Heart right ventricle (tissue), 16 donors: ENCODE data around the gene ABCA3. TPM values are rescaled to one million over a fixed set of nuclear protein-coding genes. Genes with fewer than 3 reads are reported as not detected.

Source experiments
- ATAC-seq, 8 donors: fragments of 200-7000 bp; cut with Tn5 transposase; one replicate each; pipeline ENCODE4 v1.9.1; 2020; ENCODE audit warnings: mild to moderate bottlenecking in 8 of 8, moderate library complexity in 8 of 8, moderate number of reproducible peaks in 1 of 8
- DNase-seq, 2 donors: peaks; one replicate each; pipeline ENCODE4 v3.0.0-alpha.2; 2020
- H3K27ac ChIP-seq, 10 donors: fragments of 200-600 bp; sonication (generic) in 2 of 10; one replicate each; pipeline versions ENCODE4 v1.5.0 to v1.8.0; 2020 to 2022; ENCODE audit warnings: mild to moderate bottlenecking in 3 of 10
- H3K27me3 ChIP-seq, 7 donors: fragments of 200-600 bp; one replicate each; pipeline ENCODE4 v1.8.0; 2021 to 2022; ENCODE audit warnings: mild to moderate bottlenecking in 2 of 7
- H3K36me3 ChIP-seq, 9 donors: fragments of 200-600 bp; sonication (generic) in 1 of 9; one replicate each; pipeline versions ENCODE4 v1.5.0 to v1.8.0; 2020 to 2022; ENCODE audit warnings: mild to moderate bottlenecking in 2 of 9
- H3K4me1 ChIP-seq, 9 donors: fragments of 200-600 bp; sonication (generic) in 1 of 9; one replicate each; pipeline versions ENCODE4 v1.5.0 to v1.8.0; 2020 to 2022; ENCODE audit warnings: mild to moderate bottlenecking in 4 of 9
- H3K4me3 ChIP-seq, 10 donors: fragments of 200-600 bp; sonication (generic) in 2 of 10; one replicate each; pipeline versions ENCODE4 v1.5.0 to v1.8.0; 2020 to 2022; ENCODE audit warnings: mild to moderate bottlenecking in 7 of 10, moderate library complexity in 2 of 10
- H3K9me3 ChIP-seq, 11 donors: fragments of 200-600 bp in 10 of 11; sonication (generic) in 2 of 11; one replicate each; pipeline versions ENCODE4 v1.5.0 to v1.8.0; 2013 to 2022; ENCODE audit warnings: mild to moderate bottlenecking in 2 of 11, control low read depth in 1 of 11, moderate library complexity in 1 of 11
- WGBS, 2 donors: extraction: QIAGEN DNeasy Blood & Tissue Kit; methylation state at CpG; one replicate each; pipeline ENCODE4 v1.1.7; 2013; ENCODE audit warnings: inconsistent platforms in 1 of 2; 5-methylcytosine and 5-hydroxymethylcytosine counted together
- intact Hi-C, 10 donors: fragments of 100-400 bp; cut with DNase I; formaldehyde crosslinking; loops; one replicate each; pipeline versions ENCODE4 v1.11.1 to v1.14.2; 2022
- polyA plus RNA-seq, 2 donors: library from polyadenylated mRNA; stranded (reverse); fragments of 200-250 nt; gene quantifications; one replicate each; pipeline ENCODE4 v1.2.3, GENCODE V29; 2013
- total RNA-seq, 10 donors: library from RNA; stranded (reverse); fragmentation: NEBNext Ultra II Directional in 3 of 10; extraction: Animal tissue kit (Norgen Biotek cat#: 25700) in 3 of 10; gene quantifications; one replicate each; pipeline versions ENCODE4 v1.2.1 to v1.2.4, GENCODE V29; 2021 to 2023
- TF ChIP-seq, protein P1 (sequence below), 9 donors: fragments of 200-600 bp; sonication (generic) in 2 of 9; IDR thresholded peaks; one replicate each; pipeline versions ENCODE4 v1.5.0 to v1.8.0; 2021 to 2022; ENCODE audit warnings: antibody characterized with exemption in 9 of 9, mild to moderate bottlenecking in 5 of 9, moderate library complexity in 1 of 9
- donor health status: Arrhythmogenic right ventricular cardiomyopathy.
- donor health status: ischemic (EF 13 %, LVEDD 7.1; RV severe dilation, severe dysfunction).
- donor health status: healthy with polysubstance abuse.
- donor health status: DM: no; HTN: yes; CAD: no.
- donor health status: DM: no; HTN: no; CAD: no.
- donor health status: ischemic (EF 25% LVEDD 6.9; RV normal size, moderate dysfunction).
- donor health status: ischemic (EF 25% LVEDD 5.7; RV mildly dilated, moderate dysfunction).
- donor health status: healthy.
- donor health status: DM: yes; HTN: yes; CAD: no.
- donor health status: Ischemic cardiomyopathy.
- donor health status: ischemic (EF 35%, LVEDD 5.7; RV mildly dilated, moderate dysfunction).
- donor health status: nonischemic (EF 11% LVEDD 7.7; RV severe dilation, severe dysfunction).
- donor health status: DM: yes; HTN: yes; CAD: no.
- donor health status: PGD.
- donor health status: ischemic (EF 29% LVEDD 5.4; RV normal size, mild dysfunction).
- donor health status: nonischemic (EF 23%, LVEDD 6.1; RV moderate dilation, normal function).

ABCA3 gene
- total and polyA plus RNA-seq, 12 donors = 4.9 to 12.5 (median 9.2) TPM

DNA sequence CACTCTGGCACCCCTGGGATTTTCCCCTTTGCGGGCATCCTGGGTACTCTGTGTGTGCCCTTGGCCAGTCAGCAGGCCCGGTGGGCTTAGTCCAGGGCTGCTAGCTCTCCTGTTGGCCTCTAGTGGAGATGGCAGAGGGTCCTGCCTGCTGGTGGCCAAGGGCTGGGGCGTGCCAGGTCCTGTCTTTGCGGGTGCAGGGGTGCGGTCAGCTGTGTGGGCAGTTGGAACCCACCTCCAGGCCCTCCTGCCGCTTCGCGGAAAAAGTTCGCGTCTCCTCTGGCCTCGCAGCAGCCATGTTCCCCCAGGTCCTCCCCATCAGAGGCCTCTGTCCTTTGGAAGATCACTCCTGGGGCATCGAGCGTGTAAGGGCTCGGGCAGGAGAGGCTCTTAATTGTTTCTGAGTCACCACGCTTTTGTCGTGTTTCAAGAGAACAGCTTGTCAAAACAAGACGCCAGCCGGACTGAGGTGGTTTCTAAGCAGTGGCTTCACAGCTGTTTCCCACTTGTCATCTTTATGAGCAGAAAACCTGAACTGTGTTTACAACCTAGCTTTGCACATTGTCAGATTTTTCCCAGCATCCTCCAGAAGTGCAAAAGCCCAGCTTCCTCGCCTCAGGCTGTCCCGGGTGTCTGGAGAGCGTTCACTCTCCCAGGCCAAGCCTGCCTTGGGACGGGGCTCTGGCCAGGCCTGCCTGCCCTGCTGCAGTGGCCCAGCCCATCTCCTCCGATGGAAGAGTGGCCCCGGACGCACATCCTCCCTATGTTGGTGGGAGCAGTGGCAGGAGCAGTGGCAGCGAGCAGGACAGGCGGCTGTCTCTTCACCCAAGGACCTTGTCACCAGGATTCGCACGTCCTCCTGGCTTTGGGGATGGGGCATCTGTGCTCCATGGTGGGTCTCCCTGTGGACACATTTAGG lies 109.3 kb downstream of the ABCA3 start:
- WGBS, 2 donors = 89 to 90% methylated on average over 29 of the region's 29 CpGs

DNA sequence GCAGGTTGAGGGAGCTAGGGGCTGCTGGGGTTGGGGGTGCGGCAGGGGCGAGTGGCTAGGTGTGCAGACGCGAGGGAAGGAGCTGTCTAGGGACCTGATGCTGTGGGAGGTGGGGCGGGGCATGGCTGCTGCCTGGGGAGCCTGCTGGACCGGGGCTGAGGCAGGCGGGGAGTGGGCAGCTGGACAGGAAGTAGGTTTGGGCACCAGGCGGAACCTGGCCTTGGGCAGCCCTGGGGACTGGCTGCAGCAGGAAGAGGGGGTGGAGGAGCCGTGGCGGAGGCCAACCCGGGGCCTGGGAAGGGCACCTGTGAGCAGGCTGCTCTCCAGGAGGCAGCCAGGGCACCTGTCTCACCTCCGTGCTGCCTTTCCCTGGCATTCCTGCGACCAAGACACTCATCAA lies 110.2 kb downstream of the ABCA3 start:
- no peak overlapping the region for H3K4me3 ChIP-seq
- TF ChIP-seq, protein P1, sequence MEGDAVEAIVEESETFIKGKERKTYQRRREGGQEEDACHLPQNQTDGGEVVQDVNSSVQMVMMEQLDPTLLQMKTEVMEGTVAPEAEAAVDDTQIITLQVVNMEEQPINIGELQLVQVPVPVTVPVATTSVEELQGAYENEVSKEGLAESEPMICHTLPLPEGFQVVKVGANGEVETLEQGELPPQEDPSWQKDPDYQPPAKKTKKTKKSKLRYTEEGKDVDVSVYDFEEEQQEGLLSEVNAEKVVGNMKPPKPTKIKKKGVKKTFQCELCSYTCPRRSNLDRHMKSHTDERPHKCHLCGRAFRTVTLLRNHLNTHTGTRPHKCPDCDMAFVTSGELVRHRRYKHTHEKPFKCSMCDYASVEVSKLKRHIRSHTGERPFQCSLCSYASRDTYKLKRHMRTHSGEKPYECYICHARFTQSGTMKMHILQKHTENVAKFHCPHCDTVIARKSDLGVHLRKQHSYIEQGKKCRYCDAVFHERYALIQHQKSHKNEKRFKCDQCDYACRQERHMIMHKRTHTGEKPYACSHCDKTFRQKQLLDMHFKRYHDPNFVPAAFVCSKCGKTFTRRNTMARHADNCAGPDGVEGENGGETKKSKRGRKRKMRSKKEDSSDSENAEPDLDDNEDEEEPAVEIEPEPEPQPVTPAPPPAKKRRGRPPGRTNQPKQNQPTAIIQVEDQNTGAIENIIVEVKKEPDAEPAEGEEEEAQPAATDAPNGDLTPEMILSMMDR (IDR thresholded peaks at IDR 0.05) = no peak
- peaks cover 18 to 96% (median 53%) of the 10 kb centered on the region in 9 donors for H3K36me3 ChIP-seq
- H3K4me1 ChIP-seq = peaks cover 0 to 13% (median 8%) of the 10 kb centered on the region in 9 donors
- H3K27me3 ChIP-seq = peaks cover 0 to 2% (median 0%) of the 10 kb centered on the region in 7 donors
- DNase-seq (no peak), ATAC-seq (no peak)
- 89 to 91% methylated on average over 13 of the region's 13 CpGs for WGBS, 2 donors
- intact Hi-C loops = no loop called here
- no peak overlapping the region for H3K27ac ChIP-seq
- no peaks in the 10 kb centered on the region for H3K9me3 ChIP-seq

More for the DNA sequence above, 109.3 kb downstream of the ABCA3 start:
- Histone ChIP-seq H3K4me1 (peaks cover 2 to 12% (median 7%) of the 10 kb centered on the region in 9 donors), H3K36me3 (peaks cover 18 to 97% (median 56%) of the 10 kb centered on the region in 9 donors), H3K27me3 (peaks cover 0 to 11% (median 2%) of the 10 kb centered on the region in 7 donors), H3K9me3 (no peaks in the 10 kb centered on the region), H3K4me3 (no peak overlapping the region), H3K27ac (no peak overlapping the region)
- intact Hi-C loops = no loop called here
- no peak for DNase-seq
- TF ChIP-seq, protein P1 (IDR thresholded peaks at IDR 0.05) = no peak
- no peak for ATAC-seq

DNA sequence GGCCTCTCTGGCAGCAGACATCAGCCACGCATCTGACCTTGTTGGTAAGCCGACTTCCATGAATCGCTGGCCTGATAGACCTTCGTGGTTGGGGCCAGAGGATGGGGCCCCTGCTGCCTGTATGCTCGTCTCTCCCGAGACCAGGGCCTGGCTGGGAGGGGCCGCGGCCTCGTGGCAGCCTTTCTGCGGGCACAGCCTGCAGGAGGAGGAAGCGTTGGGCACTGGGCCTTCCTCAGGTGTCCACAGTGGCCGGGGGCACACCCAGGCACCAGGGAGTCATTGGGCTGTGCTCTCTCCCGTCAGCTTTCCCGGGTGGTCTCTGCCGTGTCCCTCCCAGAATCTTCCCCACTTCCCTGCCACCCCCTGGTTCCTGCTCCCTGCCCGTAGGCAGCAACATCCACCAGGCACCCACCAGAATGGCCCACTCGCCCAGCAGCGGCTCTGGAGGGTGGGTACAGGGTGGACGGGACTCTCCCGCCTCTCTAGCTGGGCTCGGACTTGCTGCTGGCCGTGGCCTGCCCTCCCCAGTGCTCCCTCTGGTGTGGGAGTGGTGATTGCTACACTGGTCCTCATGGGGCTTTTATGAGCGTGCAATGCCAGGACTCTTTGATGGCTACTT lies 110.8 kb downstream of the ABCA3 start:
- intact Hi-C loops = no loop called here
- no peak overlapping the region for H3K27ac ChIP-seq
- TF ChIP-seq, protein P1 (IDR thresholded peaks at IDR 0.05) = no peak
- WGBS, 2 donors = 92% methylated on average over 23 of the region's 23 CpGs
- ATAC-seq = no peak
- peaks cover 18 to 90% (median 47%) of the 10 kb centered on the region in 9 donors for H3K36me3 ChIP-seq
- no peaks in the 10 kb centered on the region for H3K9me3 ChIP-seq
- DNase-seq = no peak
- no peak overlapping the region for H3K4me3 ChIP-seq
- H3K4me1 ChIP-seq = peaks cover 3 to 20% (median 14%) of the 10 kb centered on the region in 9 donors
- no peaks in the 10 kb centered on the region for H3K27me3 ChIP-seq

DNA sequence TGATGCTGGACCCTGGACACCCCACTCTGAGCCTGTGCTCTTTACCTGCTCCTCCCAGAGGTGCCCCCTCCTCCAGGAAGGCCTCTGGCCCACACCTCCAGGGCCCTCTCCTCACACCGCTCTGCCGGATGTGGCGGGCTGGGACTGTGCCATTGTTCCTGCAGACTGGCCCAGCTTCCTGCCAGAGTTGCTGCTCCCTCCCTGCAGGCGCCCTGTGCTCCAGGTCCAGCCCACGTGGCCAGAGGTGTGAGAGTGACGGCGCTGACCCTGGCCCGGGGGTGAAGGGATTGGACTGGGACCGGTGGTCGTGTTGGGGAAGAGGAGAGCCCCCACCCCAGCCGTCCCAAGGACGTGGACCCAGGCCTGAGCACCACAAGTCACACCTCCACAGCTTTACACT lies 111.4 kb downstream of the ABCA3 start:
- TF ChIP-seq, protein P1 (IDR thresholded peaks at IDR 0.05) = no peak
- no peak for DNase-seq
- Histone ChIP-seq H3K9me3 (no peaks in the 10 kb centered on the region), H3K4me3 (no peak overlapping the region), H3K36me3 (peaks cover 16 to 83% (median 40%) of the 10 kb centered on the region in 9 donors), H3K27ac (no peak overlapping the region), H3K27me3 (no peaks in the 10 kb centered on the region), H3K4me1 (peaks cover 10 to 26% (median 20%) of the 10 kb centered on the region in 9 donors)
- WGBS, 2 donors = 89 to 93% methylated on average over 10 to 12 of the region's 12 CpGs
- ATAC-seq = no peak
- intact Hi-C loops = no loop called here
